Measurements from ENCODE around the gene CBX6. TPM values are rescaled to one million over a fixed set of nuclear protein-coding genes. Genes with fewer than 3 reads are reported as not detected.
"Not testable (repeated sequence)": the region's sequence is repeated elsewhere in the genome, so short reads cannot be mapped to it uniquely, and the experiment has no call there.

CBX6 gene
- total RNA-seq, 1 experiment from 2014 or later: 38.1 TPM

DNA sequence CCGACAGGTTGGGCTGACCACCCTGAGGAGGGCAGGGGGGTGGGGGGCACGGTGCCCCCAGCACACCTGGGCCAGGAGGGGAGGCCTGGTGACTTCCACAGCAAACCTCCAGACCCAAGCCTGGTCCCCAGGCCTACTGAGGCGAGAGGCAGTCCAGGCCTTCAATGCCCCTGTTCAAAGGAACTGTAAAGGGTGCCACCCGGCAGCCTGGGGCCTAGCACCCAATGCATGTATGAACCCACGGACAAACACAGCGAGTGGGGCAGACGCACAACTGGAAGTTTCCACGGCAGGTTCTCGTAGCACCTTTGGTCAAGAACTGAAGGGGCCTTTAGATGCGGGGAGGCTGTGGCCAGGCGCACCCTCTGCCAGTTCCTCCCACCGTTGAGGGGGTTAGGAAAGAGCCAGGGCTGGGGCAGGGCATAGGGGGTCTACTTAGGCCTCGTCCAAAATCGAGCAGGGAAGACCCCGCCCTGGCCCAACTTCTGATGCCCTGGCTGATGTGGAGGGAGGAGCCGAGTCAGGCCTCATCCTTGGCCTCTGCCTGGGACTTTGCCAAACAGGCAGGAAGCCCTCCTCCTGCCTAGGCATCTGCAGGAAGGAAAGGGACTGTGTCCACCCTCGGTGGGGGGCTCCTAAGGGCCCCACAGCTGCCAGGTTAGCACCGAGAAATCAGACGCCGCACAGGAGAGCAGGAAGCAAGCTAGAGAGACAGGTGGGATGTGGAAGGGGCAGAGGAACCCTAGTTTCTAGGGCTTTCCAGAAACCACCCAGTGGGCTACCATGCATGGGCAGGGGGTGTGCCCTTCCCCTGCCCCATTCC lies 6.6 kb downstream of the CBX6 start:
- no peak for DNase-seq (ENCODE audit: low read depth, low spot score)
- in situ Hi-C loops (cut with HindIII; ENCODE audit: low pct_unique_long_range_greater_than_20kb, low sequenced_read_pairs): no loop called here

DNA sequence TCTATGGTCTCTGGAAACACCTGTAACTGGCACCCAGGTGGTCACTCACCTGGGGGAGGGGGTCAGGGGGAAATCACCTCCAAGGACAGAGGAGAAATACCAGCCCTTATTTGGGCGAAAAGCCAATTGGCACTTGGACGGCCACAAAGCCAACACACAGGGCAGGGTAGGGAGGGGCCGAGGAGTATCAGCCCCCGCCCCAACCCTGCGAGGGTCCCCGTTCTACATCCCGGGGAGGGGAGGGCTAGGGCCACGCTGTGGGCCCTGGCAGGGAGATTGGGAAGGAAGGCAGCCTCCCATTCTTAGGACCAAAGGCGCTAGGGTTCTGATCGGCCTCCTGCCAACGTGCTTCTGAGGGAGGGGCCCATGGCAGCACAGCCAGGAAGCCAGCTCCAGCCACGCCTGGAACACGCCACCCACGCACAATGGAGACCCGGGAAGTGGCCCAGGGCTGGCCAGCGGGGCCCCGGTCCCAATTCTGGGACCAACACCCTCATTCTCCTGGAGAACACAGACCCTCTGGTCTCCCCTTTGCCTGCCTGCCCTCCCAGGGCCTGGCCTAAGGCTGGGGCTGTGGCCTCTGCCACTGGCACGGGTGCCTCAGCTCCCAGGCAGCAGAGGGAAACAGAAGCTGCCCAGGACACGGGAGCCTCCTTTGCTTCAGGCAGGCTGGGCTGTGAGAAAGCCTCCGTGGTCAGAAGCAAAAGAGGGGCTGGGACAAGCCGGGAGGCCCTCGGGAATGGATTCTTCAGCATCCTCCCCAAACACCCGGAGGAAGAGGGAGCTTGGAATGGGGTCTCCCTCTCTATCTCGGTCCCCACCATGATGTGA lies 7.4 kb downstream of the CBX6 start:
- DNase-seq (ENCODE audit: low read depth, low spot score): no peak
- in situ Hi-C loops (cut with HindIII; ENCODE audit: low pct_unique_long_range_greater_than_20kb, low sequenced_read_pairs): no loop called here

DNA sequence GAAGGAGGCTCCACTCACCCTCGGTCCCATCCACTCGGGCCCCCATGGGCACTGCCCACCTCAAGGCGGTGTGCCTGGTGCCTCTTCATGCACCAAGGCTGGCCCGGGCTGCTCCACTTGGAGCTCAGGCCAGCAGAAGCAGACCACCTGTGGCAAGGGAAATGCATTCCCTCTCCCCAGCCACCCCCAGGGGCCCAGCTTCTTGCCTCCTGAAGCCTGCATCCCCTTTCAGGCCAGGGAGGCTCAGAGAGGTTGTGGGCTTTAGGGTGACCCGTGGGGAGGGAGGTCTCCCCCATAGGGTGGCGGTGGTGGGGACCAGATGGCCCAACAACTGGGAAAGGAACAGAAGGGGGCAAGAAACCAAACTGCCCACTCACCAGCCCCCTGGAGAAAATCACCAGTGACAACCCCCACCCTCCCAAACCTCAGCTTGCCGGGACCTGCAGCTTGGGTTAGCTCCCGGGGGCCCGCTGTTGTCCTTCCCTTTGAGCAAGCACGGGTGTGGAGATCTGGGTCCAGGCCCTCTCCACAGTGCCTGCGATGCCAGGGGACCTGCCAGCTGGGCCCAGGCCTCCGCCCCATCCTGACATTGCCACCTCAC lies 8.4 kb downstream of the CBX6 start:
- no peak for DNase-seq (ENCODE audit: low read depth, low spot score)
- in situ Hi-C loops (cut with HindIII; ENCODE audit: low pct_unique_long_range_greater_than_20kb, low sequenced_read_pairs): no loop called here

DNA sequence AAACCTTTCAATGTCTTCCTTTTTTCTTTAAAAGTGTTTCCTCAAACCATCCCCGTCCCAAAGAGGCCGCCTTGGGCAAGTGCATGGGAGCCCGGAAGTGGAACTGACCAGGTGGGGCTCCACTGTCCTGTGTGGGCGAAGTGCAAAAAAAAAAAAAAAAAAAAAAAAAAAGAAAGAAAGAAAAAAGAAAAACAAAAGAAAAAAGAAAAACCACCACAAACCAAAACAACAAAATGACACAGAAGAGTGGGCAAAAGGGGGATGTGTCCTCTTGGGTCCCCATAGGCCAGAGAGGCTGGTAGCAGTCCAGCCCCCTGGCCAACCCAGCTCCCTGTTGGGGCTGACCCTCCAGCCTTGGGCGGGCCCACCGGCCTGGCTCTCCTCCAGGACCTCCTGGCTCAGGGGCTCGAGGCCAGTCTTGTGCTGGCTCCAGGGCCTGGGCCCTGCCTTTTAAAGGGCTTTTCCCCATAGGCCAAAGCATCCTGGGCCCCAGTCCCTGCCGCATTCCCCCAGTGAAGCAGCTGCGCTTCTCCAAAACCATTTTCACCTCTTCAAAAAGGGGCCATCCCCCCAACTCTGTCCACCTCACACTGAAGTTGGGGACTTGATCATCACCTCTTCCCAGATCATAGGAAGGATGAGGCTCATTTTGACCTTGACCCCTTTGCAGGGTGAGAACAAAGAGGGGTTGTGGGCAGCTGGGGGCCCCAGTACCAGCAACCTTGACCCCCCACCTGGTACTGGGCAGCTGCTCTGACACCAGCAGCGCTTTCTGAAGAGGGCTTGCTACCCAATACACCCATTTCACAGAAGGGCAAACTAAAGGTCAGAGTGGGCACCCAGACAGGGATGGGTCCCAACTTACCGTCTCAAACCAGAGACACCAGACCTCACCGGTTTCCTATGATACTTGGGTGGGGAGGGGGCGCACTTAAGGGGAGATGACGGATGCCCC lies 9.4 kb downstream of the CBX6 start:
- peak; percentile 29 for DNase-seq (ENCODE audit: low read depth, low spot score)
- in situ Hi-C loops (cut with HindIII; ENCODE audit: low pct_unique_long_range_greater_than_20kb, low sequenced_read_pairs): no loop called here

DNA sequence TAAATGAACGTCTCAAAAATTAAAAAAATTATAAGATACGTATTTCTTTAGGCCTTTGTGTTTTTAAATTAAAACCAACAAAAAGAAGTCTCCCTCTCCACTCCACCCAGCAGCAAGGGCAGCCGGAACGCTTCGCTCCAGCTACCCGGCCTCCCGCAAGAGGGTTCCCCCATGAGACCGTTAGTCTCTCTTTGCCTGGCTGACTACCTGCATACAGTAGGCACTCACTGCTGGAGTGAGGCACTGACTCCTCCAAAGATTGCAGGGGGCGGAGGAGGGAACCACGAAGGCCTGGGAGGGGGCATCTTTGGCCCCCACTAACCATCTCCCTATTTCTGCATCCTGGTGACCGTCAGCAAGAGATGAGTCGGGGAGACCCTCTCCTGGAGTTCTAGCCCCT lies 10.1 kb downstream of the CBX6 start:
- in situ Hi-C loops (cut with HindIII; ENCODE audit: low pct_unique_long_range_greater_than_20kb, low sequenced_read_pairs): no loop called here
- no peak for DNase-seq (ENCODE audit: low read depth, low spot score)

DNA sequence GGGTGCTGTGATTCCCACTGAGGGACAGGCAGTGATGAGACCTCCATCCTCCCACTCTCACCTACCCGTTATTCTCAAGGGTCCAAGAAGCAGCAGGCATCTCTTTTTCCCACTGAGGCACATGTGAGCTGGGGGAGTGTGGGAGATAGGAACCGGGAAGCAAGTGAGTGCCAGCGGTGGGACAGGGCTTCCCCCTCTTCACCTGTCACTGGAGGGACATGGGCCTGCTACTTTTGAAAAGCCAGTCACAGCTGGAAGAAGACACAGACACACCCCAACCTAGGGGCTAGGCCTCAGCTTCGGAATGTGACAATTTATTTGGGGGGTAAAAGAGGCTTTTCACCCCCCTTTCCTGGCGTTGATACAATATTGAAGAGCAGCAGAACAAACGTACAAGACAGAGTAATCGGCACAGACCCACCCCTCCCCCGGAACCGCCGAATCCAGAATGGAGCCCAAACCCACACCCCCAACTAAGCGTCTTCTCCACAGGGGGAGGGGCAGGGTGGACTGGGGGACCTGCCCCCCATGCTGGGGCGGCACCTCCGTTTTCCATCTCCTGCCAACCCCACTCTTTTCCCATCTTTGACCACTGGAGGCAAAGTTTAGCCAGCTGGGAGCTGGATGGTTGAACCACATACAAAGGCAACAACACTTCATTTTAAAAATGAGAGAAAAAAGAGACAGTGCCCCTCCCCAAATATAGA lies 10.7 kb downstream of the CBX6 start:
- no peak for DNase-seq (ENCODE audit: low read depth, low spot score)
- in situ Hi-C loops (cut with HindIII; ENCODE audit: low pct_unique_long_range_greater_than_20kb, low sequenced_read_pairs): no loop called here

DNA sequence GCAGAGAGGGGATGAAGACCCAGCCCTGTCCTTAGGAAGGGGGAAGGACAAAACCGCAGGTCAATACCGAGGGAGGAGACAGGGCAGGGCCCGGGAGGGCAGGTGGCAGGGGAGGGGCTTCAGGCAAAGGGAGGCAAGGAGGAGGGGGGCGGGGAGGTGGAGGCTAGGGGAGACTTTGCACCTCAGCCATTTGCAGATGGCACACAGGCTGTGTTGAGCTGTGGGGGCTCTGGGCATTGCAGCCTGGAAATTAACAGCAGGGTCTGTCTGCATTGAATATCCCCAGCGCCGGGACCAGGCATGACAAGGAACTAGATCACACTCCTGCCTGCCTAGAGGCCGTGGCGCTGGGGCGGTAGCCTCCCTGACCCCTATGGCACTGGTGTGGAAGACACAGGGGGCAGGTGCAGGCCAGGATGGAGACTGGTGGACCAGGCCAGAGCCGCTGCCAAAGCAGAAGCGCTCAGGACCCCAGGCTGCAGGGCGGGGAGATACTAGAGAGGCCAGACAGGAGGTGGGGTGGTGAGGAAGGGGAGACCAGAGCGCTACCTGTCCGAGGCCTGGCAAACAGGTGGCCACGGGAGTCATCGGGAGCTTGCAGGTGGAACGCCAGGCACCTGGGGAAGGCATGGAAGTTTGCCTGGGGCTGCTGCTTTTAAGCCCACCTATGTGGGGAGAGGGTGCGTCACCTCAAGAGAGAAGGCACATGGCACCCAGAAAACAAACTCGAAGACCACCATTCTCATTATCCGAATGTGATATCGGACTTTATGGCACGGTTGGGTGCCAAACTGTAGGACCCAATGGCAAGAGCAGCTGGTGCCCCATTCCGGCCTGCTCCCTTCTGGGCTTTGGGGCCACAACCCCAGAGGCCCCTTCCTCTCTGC lies 11.5 kb downstream of the CBX6 start:
- no peak for DNase-seq (ENCODE audit: low read depth, low spot score)
- in situ Hi-C loops (cut with HindIII; ENCODE audit: low pct_unique_long_range_greater_than_20kb, low sequenced_read_pairs): no loop called here

DNA sequence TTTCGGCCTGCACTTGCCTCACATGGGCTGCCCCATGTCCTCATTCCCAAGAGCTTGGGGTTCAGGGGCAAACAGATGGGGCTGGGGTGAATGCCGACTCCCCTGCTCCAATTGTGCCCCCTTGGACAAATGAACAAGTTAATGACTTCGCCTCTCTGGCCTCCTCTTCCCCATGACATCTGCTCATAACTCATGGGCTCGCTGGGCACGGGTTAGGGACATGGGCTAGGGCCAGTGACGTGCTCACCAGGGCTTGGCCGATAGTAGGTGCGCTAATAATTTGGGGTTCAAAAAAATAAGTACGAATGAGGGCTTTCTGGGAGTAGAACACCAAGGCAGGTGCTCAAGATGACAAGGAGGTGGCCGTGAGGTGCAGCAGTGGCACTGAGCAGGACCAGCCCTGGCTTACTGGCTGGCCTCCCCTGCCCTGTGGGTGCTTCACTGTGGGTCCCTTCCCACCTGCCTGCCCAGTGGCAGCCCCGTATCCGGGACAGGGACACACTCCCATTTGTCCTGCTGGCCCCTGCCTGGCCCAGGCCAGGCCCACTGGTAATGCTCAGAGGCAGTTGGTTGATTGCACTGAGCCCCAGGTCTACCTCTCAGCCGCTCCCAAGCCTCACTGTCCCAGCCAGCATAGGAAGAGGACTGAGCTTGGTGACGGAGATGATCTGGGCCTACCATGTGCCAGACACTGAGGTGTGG lies 12.3 kb downstream of the CBX6 start:
- in situ Hi-C loops (cut with HindIII; ENCODE audit: low pct_unique_long_range_greater_than_20kb, low sequenced_read_pairs): no loop called here
- no peak for DNase-seq (ENCODE audit: low read depth, low spot score)

DNA sequence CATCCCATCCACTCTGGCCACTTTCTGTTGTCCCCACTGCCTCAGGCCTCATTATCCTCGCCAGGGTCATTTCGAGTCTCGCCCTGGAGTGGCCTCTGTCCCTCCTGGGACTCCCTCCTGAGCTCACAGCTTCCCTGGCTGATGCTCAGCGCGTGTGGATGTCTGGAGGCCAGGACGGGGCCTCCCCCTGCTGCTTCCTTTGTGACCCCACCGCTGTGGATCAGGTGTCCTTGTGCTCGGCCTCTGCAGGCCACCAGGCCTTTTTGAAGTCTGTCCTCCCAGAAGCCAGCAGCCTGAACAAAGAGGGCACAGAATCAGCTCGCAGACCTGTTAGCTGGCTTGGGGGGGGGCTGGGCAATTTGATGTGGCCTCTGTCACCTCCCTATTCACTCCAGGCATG lies 13.5 kb downstream of the CBX6 start:
- DNase-seq (ENCODE audit: low read depth, low spot score): no peak
- in situ Hi-C loops (cut with HindIII; ENCODE audit: low pct_unique_long_range_greater_than_20kb, low sequenced_read_pairs): no loop called here

DNA sequence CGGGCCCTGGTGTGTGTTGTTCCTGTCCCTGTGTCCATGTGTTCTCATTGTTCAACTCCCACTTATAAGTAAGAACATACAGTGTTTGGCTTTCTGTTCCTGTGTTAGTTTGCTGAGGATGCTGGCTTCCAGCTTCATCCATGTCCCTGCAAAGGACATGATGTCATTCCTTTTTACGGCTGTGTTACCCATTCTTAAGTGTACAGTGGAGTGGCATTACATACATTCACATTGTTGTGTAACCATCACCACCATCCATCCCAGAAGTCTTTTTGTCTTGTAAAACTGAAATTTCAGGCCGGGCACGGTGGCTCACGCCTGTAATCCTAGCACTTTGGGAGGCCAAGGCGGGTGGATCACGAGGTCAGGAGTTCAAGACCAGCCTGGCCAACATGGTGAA lies 17.5 kb downstream of the CBX6 start:
- in situ Hi-C loops (cut with HindIII; ENCODE audit: low pct_unique_long_range_greater_than_20kb, low sequenced_read_pairs); DNase-seq (ENCODE audit: low read depth, low spot score): not testable (repeated sequence)

DNA sequence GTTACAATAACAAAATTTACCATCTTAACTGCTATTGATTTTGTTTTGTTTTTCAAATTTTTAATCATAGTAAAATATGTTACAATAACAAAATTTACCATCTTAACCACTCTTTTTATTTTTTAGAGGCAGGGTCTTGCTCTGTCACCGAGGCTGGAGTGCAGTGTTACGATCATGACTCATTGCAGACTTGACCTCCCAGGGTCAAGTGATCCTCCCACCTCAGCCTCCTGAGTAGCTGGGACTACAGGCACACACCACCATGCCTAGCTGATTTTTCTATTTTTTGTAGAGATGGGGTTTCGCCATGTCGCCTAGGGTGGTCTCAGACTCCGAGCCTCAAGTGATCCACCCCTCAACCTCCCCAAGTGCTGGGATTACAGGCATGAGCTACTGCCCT lies 18.1 kb downstream of the CBX6 start:
- in situ Hi-C loops (cut with HindIII; ENCODE audit: low pct_unique_long_range_greater_than_20kb, low sequenced_read_pairs); DNase-seq (ENCODE audit: low read depth, low spot score): not testable (repeated sequence)

DNA sequence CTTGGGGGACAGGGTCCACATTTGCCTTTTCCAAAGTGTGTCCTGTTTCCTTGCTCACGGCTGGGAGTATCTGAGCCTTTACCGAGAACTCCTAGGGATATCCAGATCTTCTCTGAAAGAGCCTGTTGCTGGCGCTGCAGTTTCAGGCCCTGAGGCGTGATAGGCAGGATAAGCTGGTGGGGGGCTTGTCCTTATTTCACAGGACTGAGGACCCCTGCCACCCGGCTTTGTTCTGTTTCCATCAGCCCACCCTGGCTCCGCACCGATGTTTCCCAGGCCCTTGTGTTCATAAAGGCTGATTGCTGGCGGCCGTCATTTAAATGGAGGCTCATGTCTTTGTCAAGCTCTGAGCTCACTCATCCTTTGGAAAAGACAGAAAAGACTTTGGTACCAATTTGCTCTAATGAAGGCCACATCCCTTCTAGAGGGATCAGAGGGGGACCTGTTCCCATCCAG lies 18.8 kb downstream of the CBX6 start:
- DNase-seq (ENCODE audit: low read depth, low spot score): no peak
- in situ Hi-C loops (cut with HindIII; ENCODE audit: low pct_unique_long_range_greater_than_20kb, low sequenced_read_pairs): no loop called here

DNA sequence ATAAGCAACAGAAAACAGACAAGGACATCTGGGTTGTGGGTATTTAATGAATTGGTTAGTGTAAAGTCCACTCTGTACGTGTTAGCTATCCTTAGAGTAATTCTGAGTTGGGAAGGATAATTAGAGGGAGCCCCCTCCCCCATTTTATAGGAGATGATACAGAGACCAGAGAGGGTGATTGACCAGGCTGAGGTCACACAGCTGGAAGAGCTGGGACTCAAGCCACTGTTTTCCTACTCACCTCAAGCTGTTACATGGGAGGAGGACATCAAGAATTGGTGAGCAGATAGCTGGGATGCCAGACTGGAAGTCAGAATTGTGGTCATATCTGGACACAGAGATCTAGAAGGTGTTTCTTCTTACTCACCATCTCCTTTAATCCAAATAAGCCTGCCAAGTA lies 19.5 kb downstream of the CBX6 start:
- in situ Hi-C loops (cut with HindIII; ENCODE audit: low pct_unique_long_range_greater_than_20kb, low sequenced_read_pairs): no loop called here
- no peak for DNase-seq (ENCODE audit: low read depth, low spot score)

DNA sequence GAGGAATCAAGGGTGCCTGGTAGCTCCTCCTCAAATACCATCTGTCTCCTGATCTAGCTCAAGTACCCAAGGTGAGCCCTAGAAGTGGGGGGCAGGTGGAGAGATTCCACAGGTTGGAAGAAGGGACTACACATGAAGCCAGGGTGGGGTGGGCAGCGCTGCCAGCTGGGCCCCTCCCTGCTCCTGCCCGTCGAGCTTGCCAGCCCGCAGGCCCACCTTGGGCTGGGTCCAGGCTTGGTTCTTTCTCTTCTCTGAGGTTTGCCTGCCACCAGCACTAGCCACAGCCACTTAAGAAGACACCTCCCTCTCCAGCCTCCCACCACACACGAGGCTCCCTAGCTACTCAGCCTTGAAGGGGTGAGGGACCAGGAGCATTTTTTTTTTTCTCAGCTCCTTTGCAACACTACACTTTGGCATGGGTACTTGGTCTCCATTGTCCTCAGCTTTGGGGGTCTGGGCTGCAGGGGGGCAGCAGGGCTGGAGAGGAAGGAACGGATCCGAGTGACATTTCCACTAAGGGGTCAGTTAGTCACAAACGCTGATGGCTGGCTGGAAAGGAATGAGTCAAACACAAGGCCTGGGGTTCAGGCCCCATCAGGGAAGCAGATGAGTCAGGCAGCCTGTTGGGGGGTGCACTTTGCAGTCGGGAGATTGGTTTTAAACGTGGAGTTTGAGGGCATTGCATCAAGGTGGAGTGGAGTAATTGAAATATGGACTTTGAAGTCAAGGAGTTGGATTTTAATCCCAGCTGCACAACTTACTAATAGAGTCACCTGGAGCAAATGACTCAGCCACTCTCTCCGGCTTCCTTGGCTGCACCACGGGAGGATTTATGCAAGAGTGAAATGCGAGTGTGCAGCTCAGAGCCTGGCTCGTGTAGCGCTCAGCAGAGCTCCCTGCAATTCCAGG lies 20.8 kb downstream of the CBX6 start:
- DNase-seq (ENCODE audit: low read depth, low spot score): no peak
- in situ Hi-C loops (cut with HindIII; ENCODE audit: low pct_unique_long_range_greater_than_20kb, low sequenced_read_pairs): no loop called here

DNA sequence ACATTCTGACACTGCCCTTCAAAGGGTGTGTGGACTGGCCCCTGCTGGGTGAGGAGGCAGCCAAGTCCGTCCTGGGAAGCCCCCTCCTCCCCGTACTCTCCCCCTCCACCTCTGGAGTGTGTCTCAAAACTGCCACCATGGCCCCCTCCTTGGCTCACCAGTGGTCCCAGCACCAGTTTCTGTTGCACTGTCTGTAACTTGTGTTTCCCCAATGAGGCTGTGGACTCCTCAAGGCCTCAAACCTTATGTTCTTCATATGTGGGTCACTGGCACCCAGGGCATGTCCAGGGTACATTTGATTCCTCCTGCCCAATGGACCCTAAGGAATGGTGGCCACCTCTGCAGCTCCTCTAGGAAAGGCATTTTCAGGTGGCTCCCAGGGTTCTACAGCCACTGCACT lies 21.6 kb downstream of the CBX6 start:
- DNase-seq (ENCODE audit: low read depth, low spot score): no peak
- in situ Hi-C loops (cut with HindIII; ENCODE audit: low pct_unique_long_range_greater_than_20kb, low sequenced_read_pairs): no loop called here

Measured in SK-MEL-5 (cell line).